ENCODE measurements around the gene XNDC1N.

DNA sequence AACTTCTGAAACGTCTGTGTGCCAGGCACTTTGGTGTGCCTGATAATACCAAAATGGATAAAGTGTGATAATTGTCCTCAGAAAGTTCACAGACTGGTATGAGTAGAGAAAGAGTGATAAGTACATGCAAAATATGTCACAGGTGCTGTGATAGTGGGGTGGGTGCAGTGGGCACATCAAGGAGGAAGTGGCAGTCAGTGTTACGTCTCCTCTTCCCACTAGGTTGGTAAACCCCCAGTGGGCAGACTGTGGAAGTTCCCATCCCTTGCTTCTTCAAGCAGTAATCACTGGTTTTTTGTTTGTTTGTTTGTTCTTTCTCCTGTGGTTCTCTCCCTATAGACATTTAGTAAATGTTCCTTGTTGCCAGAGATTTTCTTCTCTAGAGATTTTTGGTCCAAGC is 5.8 kb upstream of the XNDC1N start:
- no peak for TF ChIP-seq MAZ (IDR thresholded peaks at IDR 0.05; ENCODE audit: borderline replicate concordance, low read depth, low read length)
- TF ChIP-seq MAFK (IDR thresholded peaks at IDR 0.05; ENCODE audit: low read depth, low read length) = no peak
- TF ChIP-seq, protein P1, sequence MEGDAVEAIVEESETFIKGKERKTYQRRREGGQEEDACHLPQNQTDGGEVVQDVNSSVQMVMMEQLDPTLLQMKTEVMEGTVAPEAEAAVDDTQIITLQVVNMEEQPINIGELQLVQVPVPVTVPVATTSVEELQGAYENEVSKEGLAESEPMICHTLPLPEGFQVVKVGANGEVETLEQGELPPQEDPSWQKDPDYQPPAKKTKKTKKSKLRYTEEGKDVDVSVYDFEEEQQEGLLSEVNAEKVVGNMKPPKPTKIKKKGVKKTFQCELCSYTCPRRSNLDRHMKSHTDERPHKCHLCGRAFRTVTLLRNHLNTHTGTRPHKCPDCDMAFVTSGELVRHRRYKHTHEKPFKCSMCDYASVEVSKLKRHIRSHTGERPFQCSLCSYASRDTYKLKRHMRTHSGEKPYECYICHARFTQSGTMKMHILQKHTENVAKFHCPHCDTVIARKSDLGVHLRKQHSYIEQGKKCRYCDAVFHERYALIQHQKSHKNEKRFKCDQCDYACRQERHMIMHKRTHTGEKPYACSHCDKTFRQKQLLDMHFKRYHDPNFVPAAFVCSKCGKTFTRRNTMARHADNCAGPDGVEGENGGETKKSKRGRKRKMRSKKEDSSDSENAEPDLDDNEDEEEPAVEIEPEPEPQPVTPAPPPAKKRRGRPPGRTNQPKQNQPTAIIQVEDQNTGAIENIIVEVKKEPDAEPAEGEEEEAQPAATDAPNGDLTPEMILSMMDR (conservative IDR thresholded peaks at IDR 0.05; ENCODE audit: low read depth, low read length) = no peak
- TF ChIP-seq RAD21 (IDR thresholded peaks at IDR 0.05; ENCODE audit: low read length) = no peak
- TF ChIP-seq, protein P2, sequence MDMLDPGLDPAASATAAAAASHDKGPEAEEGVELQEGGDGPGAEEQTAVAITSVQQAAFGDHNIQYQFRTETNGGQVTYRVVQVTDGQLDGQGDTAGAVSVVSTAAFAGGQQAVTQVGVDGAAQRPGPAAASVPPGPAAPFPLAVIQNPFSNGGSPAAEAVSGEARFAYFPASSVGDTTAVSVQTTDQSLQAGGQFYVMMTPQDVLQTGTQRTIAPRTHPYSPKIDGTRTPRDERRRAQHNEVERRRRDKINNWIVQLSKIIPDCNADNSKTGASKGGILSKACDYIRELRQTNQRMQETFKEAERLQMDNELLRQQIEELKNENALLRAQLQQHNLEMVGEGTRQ (IDR thresholded peaks at IDR 0.05; ENCODE audit: low read depth, low read length) = no peak
- no peak for TF ChIP-seq CEBPB (IDR thresholded peaks at IDR 0.05; ENCODE audit: low read depth, low read length)
- TF ChIP-seq POLR2A (IDR thresholded peaks at IDR 0.05; ENCODE audit: low read depth, low read length) = no peak
- no peak for TF ChIP-seq RFX5 (IDR thresholded peaks at IDR 0.05; ENCODE audit: low read depth, low read length)
- TF ChIP-seq MXI1 (IDR thresholded peaks at IDR 0.05; ENCODE audit: borderline replicate concordance, low read depth, low read length) = no peak

Data from IMR-90 (cell line).